Suprapubic skin (tissue), 4 donors: ENCODE data around the gene HEYL.

Source experiments
- POLR2A ChIP-seq, 2 donors: fragments of 450-650 bp; IDR thresholded peaks; one replicate each; pipeline ENCODE4 v1.6.1; 2017; ENCODE audit warnings: antibody characterized with exemption in 2 of 2, mild to moderate bottlenecking in 2 of 2, moderate library complexity in 2 of 2
- POLR2AphosphoS5 ChIP-seq, 3 donors: sonication (generic); formaldehyde crosslinking; IDR thresholded peaks; one replicate each; pipeline ENCODE4 v1.6.1; 2017; ENCODE audit warnings: antibody characterized with exemption in 3 of 3
- TF ChIP-seq, protein P1 (sequence below), 2 donors: fragments of 200-600 bp in 1 of 2; fragments of 450-650 bp in 1 of 2; sonication (generic) in 1 of 2; IDR thresholded peaks; one replicate each; pipeline ENCODE4 v1.5.1; 2016 to 2019; ENCODE audit warnings: antibody characterized with exemption in 2 of 2, mild to moderate bottlenecking in 1 of 2, moderate library complexity in 1 of 2

DNA sequence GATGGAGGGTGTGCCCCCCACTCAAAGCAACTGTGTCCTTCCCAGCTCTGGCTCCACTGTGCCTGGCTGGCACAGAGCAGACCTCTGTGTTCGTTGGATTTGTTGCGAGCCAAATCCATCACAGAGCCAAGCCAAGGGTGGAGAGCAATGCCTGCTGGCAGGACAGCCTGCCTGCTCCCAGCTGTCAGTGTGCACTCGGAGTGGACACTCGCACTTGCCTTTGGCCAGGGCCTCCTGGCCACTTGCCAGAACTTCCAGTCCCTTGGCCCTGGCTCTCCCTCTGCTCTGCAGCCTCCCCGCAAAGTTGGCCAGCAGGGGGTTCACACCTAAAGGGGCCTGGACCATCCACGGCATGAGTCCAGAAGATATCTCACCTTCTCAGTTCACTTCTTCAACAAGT lies 16.4 kb downstream of the HEYL start:
- TF ChIP-seq, protein P1, sequence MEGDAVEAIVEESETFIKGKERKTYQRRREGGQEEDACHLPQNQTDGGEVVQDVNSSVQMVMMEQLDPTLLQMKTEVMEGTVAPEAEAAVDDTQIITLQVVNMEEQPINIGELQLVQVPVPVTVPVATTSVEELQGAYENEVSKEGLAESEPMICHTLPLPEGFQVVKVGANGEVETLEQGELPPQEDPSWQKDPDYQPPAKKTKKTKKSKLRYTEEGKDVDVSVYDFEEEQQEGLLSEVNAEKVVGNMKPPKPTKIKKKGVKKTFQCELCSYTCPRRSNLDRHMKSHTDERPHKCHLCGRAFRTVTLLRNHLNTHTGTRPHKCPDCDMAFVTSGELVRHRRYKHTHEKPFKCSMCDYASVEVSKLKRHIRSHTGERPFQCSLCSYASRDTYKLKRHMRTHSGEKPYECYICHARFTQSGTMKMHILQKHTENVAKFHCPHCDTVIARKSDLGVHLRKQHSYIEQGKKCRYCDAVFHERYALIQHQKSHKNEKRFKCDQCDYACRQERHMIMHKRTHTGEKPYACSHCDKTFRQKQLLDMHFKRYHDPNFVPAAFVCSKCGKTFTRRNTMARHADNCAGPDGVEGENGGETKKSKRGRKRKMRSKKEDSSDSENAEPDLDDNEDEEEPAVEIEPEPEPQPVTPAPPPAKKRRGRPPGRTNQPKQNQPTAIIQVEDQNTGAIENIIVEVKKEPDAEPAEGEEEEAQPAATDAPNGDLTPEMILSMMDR (IDR thresholded peaks at IDR 0.05): no peak
- TF ChIP-seq POLR2A (IDR thresholded peaks at IDR 0.05) (no peak), POLR2AphosphoS5 (IDR thresholded peaks at IDR 0.05) (no peak)
